Measurements from ENCODE around the gene TSEN15. TPM values are rescaled to one million over a fixed set of nuclear protein-coding genes. Genes with fewer than 3 reads are reported as not detected.

TSEN15 gene
- total and polyA plus RNA-seq, 2 donors from 2014 or later, result 24.7 to 25.6 TPM

GRCh38 chr1:184027826-184028695 is 23.5 kb upstream of the TSEN15 start:
- DNase-seq (no peak), FAIRE-seq (no peak)
- Histone ChIP-seq H3K9ac (ENCODE audit: low read length in 3 of 3) (no peak overlapping the region), H3K9me3 (ENCODE audit: control insufficient read depth in 2 of 3, insufficient read depth in 1 of 3, low read length in 3 of 3) (no peaks in the 10 kb centered on the region), H3K27me3 (ENCODE audit: control insufficient read depth, insufficient read depth, low read length) (no peaks in the 10 kb centered on the region), H3K27ac (ENCODE audit: low read depth in 2 of 2, low read length in 2 of 2) (no peak overlapping the region), H3K4me3 (ENCODE audit: low read length in 3 of 3) (no peak overlapping the region), H3K36me3 (ENCODE audit: control insufficient read depth in 2 of 3, insufficient read depth in 3 of 3, low read length in 3 of 3) (no peaks in the 10 kb centered on the region), H3K4me1 (ENCODE audit: control insufficient read depth in 2 of 3, insufficient read depth in 2 of 3, low read depth in 1 of 3, low read length in 3 of 3) (no peaks in the 10 kb centered on the region)
- no peak for TF ChIP-seq CTCF (IDR thresholded peaks at IDR 0.05; ENCODE audit: borderline replicate concordance, extremely low read depth, insufficient read depth)
- intact Hi-C loops (cut with DNase I), result no loop called here

- TF ChIP-seq CTCF (IDR thresholded peaks at IDR 0.05; ENCODE audit: borderline replicate concordance, extremely low read depth, insufficient read depth), result no peak
- Histone ChIP-seq H3K27me3 (ENCODE audit: control insufficient read depth, insufficient read depth, low read length) (no peaks in the 10 kb centered on the region), H3K36me3 (ENCODE audit: control insufficient read depth in 2 of 3, insufficient read depth in 3 of 3, low read length in 3 of 3) (no peaks in the 10 kb centered on the region), H3K4me3 (ENCODE audit: low read length in 3 of 3) (no peak overlapping the region), H3K9ac (ENCODE audit: low read length in 3 of 3) (no peak overlapping the region), H3K27ac (ENCODE audit: low read depth in 2 of 2, low read length in 2 of 2) (no peak overlapping the region), H3K4me1 (ENCODE audit: control insufficient read depth in 2 of 3, insufficient read depth in 2 of 3, low read depth in 1 of 3, low read length in 3 of 3) (no peaks in the 10 kb centered on the region), H3K9me3 (ENCODE audit: control insufficient read depth in 2 of 3, insufficient read depth in 1 of 3, low read length in 3 of 3) (no peaks in the 10 kb centered on the region)
- intact Hi-C loops (cut with DNase I), result no loop called here
- FAIRE-seq, result no peak
- DNase-seq, result peak in 3 of 5 donors; percentile 26 to 58 (median 31)
Measured at GRCh38 chr1:184028854-184029623, 22.5 kb upstream of the TSEN15 start.

- Histone ChIP-seq H3K4me3 (ENCODE audit: low read length in 3 of 3) (no peak overlapping the region), H3K36me3 (ENCODE audit: control insufficient read depth in 2 of 3, insufficient read depth in 3 of 3, low read length in 3 of 3) (no peaks in the 10 kb centered on the region), H3K27ac (ENCODE audit: low read depth in 2 of 2, low read length in 2 of 2) (no peak overlapping the region), H3K9ac (ENCODE audit: low read length in 3 of 3) (no peak overlapping the region), H3K9me3 (ENCODE audit: control insufficient read depth in 2 of 3, insufficient read depth in 1 of 3, low read length in 3 of 3) (no peaks in the 10 kb centered on the region), H3K27me3 (ENCODE audit: control insufficient read depth, insufficient read depth, low read length) (no peaks in the 10 kb centered on the region), H3K4me1 (ENCODE audit: control insufficient read depth in 2 of 3, insufficient read depth in 2 of 3, low read depth in 1 of 3, low read length in 3 of 3) (no peaks in the 10 kb centered on the region)
- no peak for TF ChIP-seq CTCF (IDR thresholded peaks at IDR 0.05; ENCODE audit: borderline replicate concordance, extremely low read depth, insufficient read depth)
- DNase-seq, result no peak
- FAIRE-seq, result no peak
- intact Hi-C loops (cut with DNase I), result no loop called here
Measured at GRCh38 chr1:184030433-184031091, 21.0 kb upstream of the TSEN15 start.
